Renal cortex interstitium (tissue), 11 donors: ENCODE data around the gene INSIG2. TPM values are rescaled to one million over a fixed set of nuclear protein-coding genes. Genes with fewer than 3 reads are reported as not detected.

Experiments used
- DNase-seq, 11 donors: peaks; one replicate each; pipeline ENCODE4 v3.0.0-alpha.2; 2013; ENCODE audit warnings: low read depth in 9 of 11, low spot score in 4 of 11; ENCODE audit errors: extremely low read depth in 1 of 11
- polyA plus RNA-seq, 3 donors: library from polyadenylated mRNA; unstranded; fragments of 120-200 nt; gene quantifications; one replicate each; pipeline ENCODE4 v1.2.1, GENCODE V29; 2013; ENCODE audit not compliant: insufficient read length in 3 of 3

Gene INSIG2
- polyA plus RNA-seq, 3 donors = 28.1 to 40.2 (median 32.5) TPM

- no peak for DNase-seq
Observed at GRCh38 chr2:118148809-118149208, 60.5 kb downstream of the INSIG2 start.

- no peak for DNase-seq
Observed at GRCh38 chr2:118150294-118150693, 62.0 kb downstream of the INSIG2 start.

GRCh38 chr2:118151831-118152230, 63.6 kb downstream of the INSIG2 start:
- DNase-seq = no peak

- DNase-seq = no peak
Observed at GRCh38 chr2:118153433-118153832, 65.2 kb downstream of the INSIG2 start.

- DNase-seq = no peak
Observed at GRCh38 chr2:118154176-118154575, 65.9 kb downstream of the INSIG2 start.

Other genes starting within 250 kb of the INSIG2 start
- gene CCDC93, start 74.4 kb upstream of the INSIG2 start, polyA plus RNA-seq = 10 to 100 TPM; 42.2 to 59.5 (median 42.8) TPM